K562 (cell line): ENCODE results near the gene BROX. TPM values are rescaled to one million over a fixed set of nuclear protein-coding genes. Genes with fewer than 3 reads are reported as not detected.

Experiments
- FOXK1 ChIP-seq: sonication (generic); formaldehyde crosslinking; IDR thresholded peaks from 2 replicates; pipeline ENCODE4 v1.8.0; 2022; ENCODE audit warnings: missing genetic modification reagents, mild to moderate bottlenecking, borderline replicate concordance
- HNRNPH1 ChIP-seq: fragments of 200-400 bp; formaldehyde crosslinking; optimal IDR thresholded peaks from 2 replicates; pipeline ENCODE3; 2017; ENCODE audit warnings: low read depth, mild to moderate bottlenecking, low read length, moderate library complexity
- HNRNPK ChIP-seq: fragments of 200-400 bp; formaldehyde crosslinking; IDR thresholded peaks from one replicate; pipeline ENCODE4 v1.6.1; 2018; ENCODE audit warnings: mild to moderate bottlenecking, low read depth, low read length; ENCODE audit not compliant: poor library complexity, severe bottlenecking
- JUND ChIP-seq, 2 experiments: IDR thresholded peaks; 2 replicates in 1 of 2; 3 replicates in 1 of 2; pipeline ENCODE4 v1.6.1; 2011; ENCODE audit warnings: borderline replicate concordance in 2 of 2, low read depth in 2 of 2, low read length in 2 of 2, improper control_type of control experiment in 1 of 2, missing biosample characterization in 1 of 2, missing genetic modification characterization in 1 of 2, missing genetic modification reagents in 1 of 2
- MEIS2 ChIP-seq: fragments of 450-650 bp; IDR thresholded peaks from 2 replicates; pipeline ENCODE4 v1.6.1; 2014; ENCODE audit warnings: mild to moderate bottlenecking; ENCODE audit not compliant: partially characterized antibody
- MTA1 ChIP-seq: fragments of 450-650 bp; IDR thresholded peaks from 2 replicates; pipeline ENCODE4 v1.6.1; 2017; ENCODE audit warnings: borderline replicate concordance
- MTF1 ChIP-seq: fragments of 250-450 bp; sonication (Bioruptor Pico); IDR thresholded peaks from 2 replicates; pipeline ENCODE4 v1.9.0; 2021; ENCODE audit warnings: moderate library complexity, mild to moderate bottlenecking, inconsistent platforms, borderline replicate concordance
- PCBP2 ChIP-seq: fragments of 200-400 bp; formaldehyde crosslinking; IDR thresholded peaks from 2 replicates; pipeline ENCODE4 v1.6.1; 2018; ENCODE audit warnings: low read length, low read depth, mild to moderate bottlenecking, moderate library complexity; ENCODE audit not compliant: poor library complexity, severe bottlenecking
- RBFOX2 ChIP-seq: fragments of 200-400 bp; formaldehyde crosslinking; IDR thresholded peaks from 2 replicates; pipeline ENCODE4 v1.6.1; 2017; ENCODE audit warnings: low read depth, mild to moderate bottlenecking, low read length, moderate library complexity
- STAT5B ChIP-seq: fragments of 250-450 bp; sonication (Bioruptor Pico); IDR thresholded peaks from 2 replicates; pipeline ENCODE4 v1.8.0; 2021; ENCODE audit warnings: mild to moderate bottlenecking, inconsistent platforms
- ZNF212 ChIP-seq: fragments of 450-650 bp; formaldehyde crosslinking; IDR thresholded peaks from 2 replicates; pipeline ENCODE4 v1.4.0; 2020; ENCODE audit warnings: mild to moderate bottlenecking
- ZNF217 ChIP-seq: sonication (generic); formaldehyde crosslinking; IDR thresholded peaks from 2 replicates; pipeline ENCODE4 v1.8.0; 2022; ENCODE audit warnings: mild to moderate bottlenecking, missing genetic modification reagents
- ZNF282 ChIP-seq: sonication (generic); formaldehyde crosslinking; IDR thresholded peaks from 2 replicates; pipeline ENCODE4 v1.8.1; 2023; ENCODE audit warnings: missing genetic modification reagents
- polyA plus RNA-seq, 8 experiments: library from polyadenylated mRNA; depleted of rRNA in 4 of 8; stranded (reverse) in 5 of 8; unstranded in 3 of 8; fragments of >200 nt; fragmentation: Nextera tagmentation in 2 of 8; fragmentation: Illumina TruSeq in 1 of 8; extraction: Ambion mirVana in 2 of 8; extraction: Trizol in 1 of 8; gene quantifications; 2 replicates each; pipeline versions ENCODE4 v1.2.1 to v1.2.3, GENCODE V29; 2011 to 2014; ENCODE audit warnings: inconsistent platforms in 1 of 8, missing spikeins in 1 of 8
- total RNA-seq, 7 experiments: library from RNA; depleted of rRNA in 6 of 7; stranded (reverse); fragments of >200 nt in 6 of 7; fragmentation: Illumina TruSeq in 2 of 7; extraction: Trizol in 2 of 7; gene quantifications; 2 replicates each; pipeline versions ENCODE4 v1.2.1 to v1.2.3, GENCODE V29; 2011 to 2021; ENCODE audit warnings: low replicate concordance in 1 of 7
- TF ChIP-seq, protein P1 (sequence below): fragments of 450-650 bp; IDR thresholded peaks from 2 replicates; pipeline ENCODE4 v1.6.1; 2017; ENCODE audit warnings: antibody characterized with exemption
- TF ChIP-seq, protein P2 (sequence below): fragments of 250-450 bp; sonication (Bioruptor Pico); IDR thresholded peaks from 2 replicates; pipeline ENCODE4 v1.9.0; 2021; ENCODE audit warnings: mild to moderate bottlenecking, inconsistent platforms
- TF ChIP-seq, protein P3 (sequence below): sonication (generic); formaldehyde crosslinking; IDR thresholded peaks from 2 replicates; pipeline ENCODE4 v1.8.0; 2022; ENCODE audit warnings: mild to moderate bottlenecking, missing genetic modification reagents
- TF ChIP-seq, protein P4 (sequence below): sonication (generic); formaldehyde crosslinking; IDR thresholded peaks from 2 replicates; pipeline ENCODE4 v1.5.0; 2020; ENCODE audit warnings: missing genetic modification reagents
- TF ChIP-seq, protein P5 (sequence below), 2 experiments: fragments of 450-650 bp in 1 of 2; sonication (generic) in 1 of 2; formaldehyde crosslinking in 1 of 2; IDR thresholded peaks in 1 of 2; conservative IDR thresholded peaks in 1 of 2; 2 replicates each; pipeline versions ENCODE4 v1.6.1 to v1.8.1; 2016 to 2023; ENCODE audit warnings: mild to moderate bottlenecking in 2 of 2, moderate library complexity in 2 of 2, inconsistent platforms in 1 of 2, missing genetic modification reagents in 1 of 2

BROX gene
- total and polyA plus RNA-seq, 9 of the 15 experiments (the other 6 are each of a cell fraction or from before 2014, with no cell fraction given): 9.4 to 153 (median 45.1) TPM

DNA sequence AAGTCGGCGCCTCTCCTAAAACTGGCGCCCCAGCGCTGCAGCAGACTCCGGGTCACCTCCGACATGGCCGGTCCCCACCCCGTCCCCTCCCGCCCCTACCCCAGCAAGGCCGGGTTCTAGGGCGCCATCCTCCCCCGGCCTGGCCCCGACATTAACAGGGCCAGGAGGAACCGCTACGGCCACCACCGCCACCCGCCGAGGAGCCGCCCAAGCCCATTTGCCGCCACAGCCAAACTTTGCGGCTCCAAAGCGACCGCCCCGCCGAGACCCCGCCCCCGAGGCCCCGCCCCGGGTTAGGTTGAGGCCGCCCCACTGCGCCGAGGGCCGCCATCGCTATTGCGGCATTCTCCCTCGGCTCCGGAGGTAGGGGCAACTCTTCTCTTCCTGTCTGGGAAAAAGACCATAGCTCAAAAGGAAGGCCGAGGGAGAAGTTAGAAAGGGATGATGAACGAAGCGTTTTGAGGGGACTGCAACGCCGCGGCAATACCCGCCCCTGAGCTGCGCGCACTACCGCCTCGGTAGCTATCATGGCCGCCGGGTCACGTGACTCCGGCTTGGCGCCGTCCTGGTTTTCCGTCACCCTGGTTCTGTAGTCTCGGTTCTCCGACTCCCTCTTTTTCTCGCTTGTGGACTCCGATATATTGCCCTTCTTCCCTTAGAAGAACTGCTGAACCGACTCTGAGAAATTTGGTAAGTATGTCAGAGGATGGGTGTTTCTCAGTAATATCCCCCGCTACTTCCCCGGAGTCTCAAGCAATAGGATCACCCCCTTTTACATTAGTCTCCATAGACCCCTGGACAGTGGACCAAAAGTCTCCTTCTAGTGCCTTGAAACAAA lies at the start of gene BROX, which contains the start of gene AIDA (continued):
- TF ChIP-seq, protein P1, sequence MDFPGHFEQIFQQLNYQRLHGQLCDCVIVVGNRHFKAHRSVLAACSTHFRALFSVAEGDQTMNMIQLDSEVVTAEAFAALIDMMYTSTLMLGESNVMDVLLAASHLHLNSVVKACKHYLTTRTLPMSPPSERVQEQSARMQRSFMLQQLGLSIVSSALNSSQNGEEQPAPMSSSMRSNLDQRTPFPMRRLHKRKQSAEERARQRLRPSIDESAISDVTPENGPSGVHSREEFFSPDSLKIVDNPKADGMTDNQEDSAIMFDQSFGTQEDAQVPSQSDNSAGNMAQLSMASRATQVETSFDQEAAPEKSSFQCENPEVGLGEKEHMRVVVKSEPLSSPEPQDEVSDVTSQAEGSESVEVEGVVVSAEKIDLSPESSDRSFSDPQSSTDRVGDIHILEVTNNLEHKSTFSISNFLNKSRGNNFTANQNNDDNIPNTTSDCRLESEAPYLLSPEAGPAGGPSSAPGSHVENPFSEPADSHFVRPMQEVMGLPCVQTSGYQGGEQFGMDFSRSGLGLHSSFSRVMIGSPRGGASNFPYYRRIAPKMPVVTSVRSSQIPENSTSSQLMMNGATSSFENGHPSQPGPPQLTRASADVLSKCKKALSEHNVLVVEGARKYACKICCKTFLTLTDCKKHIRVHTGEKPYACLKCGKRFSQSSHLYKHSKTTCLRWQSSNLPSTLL: no peak
- TF ChIP-seq ZNF282: no peak
- 0 out of 2 replicates have a peak, but pooled peaks have one; percentile 18 for TF ChIP-seq ZNF212 (CRISPR knock-in tag)
- TF ChIP-seq, protein P2, sequence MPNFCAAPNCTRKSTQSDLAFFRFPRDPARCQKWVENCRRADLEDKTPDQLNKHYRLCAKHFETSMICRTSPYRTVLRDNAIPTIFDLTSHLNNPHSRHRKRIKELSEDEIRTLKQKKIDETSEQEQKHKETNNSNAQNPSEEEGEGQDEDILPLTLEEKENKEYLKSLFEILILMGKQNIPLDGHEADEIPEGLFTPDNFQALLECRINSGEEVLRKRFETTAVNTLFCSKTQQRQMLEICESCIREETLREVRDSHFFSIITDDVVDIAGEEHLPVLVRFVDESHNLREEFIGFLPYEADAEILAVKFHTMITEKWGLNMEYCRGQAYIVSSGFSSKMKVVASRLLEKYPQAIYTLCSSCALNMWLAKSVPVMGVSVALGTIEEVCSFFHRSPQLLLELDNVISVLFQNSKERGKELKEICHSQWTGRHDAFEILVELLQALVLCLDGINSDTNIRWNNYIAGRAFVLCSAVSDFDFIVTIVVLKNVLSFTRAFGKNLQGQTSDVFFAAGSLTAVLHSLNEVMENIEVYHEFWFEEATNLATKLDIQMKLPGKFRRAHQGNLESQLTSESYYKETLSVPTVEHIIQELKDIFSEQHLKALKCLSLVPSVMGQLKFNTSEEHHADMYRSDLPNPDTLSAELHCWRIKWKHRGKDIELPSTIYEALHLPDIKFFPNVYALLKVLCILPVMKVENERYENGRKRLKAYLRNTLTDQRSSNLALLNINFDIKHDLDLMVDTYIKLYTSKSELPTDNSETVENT (CRISPR knock-in tag): peak; percentile 57; the same call in 1 of the 2 replicates
- TF ChIP-seq MTF1 (CRISPR knock-in tag): peak; percentile 73; the same call in 1 of the 2 replicates
- TF ChIP-seq, protein P3, sequence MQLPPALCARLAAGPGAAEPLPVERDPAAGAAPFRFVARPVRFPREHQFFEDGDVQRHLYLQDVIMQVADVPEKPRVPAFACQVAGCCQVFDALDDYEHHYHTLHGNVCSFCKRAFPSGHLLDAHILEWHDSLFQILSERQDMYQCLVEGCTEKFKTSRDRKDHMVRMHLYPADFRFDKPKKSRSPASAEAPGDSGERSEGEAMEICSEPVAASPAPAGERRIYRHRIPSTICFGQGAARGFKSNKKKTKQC (CRISPR knock-in tag): peak; percentile 7; the same call in 1 of the 2 replicates
- TF ChIP-seq HNRNPH1: no peak
- no peak; the same call in 1 of the 2 replicates for TF ChIP-seq MTA1
- TF ChIP-seq RBFOX2: peak; percentile 71
- TF ChIP-seq JUND (IDR thresholded peaks at IDR 0.05; ENCODE audit: borderline replicate concordance, low read depth, low read length): no peak
- no peak; the same call in 2 of the 3 replicates for TF ChIP-seq JUND (tag; IDR thresholded peaks at IDR 0.05; ENCODE audit: borderline replicate concordance, low read depth, low read length)
- no peak for TF ChIP-seq PCBP2
- TF ChIP-seq FOXK1 (CRISPR knock-in tag): no peak
- TF ChIP-seq, protein P4, sequence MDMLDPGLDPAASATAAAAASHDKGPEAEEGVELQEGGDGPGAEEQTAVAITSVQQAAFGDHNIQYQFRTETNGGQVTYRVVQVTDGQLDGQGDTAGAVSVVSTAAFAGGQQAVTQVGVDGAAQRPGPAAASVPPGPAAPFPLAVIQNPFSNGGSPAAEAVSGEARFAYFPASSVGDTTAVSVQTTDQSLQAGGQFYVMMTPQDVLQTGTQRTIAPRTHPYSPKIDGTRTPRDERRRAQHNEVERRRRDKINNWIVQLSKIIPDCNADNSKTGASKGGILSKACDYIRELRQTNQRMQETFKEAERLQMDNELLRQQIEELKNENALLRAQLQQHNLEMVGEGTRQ (CRISPR knock-in tag): peak; percentile 99
- no peak for TF ChIP-seq HNRNPK
- no peak for TF ChIP-seq ZNF217 (CRISPR knock-in tag)
- TF ChIP-seq, protein P5, sequence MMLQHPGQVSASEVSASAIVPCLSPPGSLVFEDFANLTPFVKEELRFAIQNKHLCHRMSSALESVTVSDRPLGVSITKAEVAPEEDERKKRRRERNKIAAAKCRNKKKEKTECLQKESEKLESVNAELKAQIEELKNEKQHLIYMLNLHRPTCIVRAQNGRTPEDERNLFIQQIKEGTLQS (IDR thresholded peaks at IDR 0.05): peak; percentile 52
- TF ChIP-seq, protein P5 (CRISPR knock-in tag; conservative IDR thresholded peaks at IDR 0.05): no peak; the same call in 1 of the 2 replicates
- TF ChIP-seq STAT5B (CRISPR knock-in tag): no peak
- no peak for TF ChIP-seq MEIS2
